Calu3 (cell line): Measurements from ENCODE around the gene GTF2F2. TPM values are rescaled to one million over a fixed set of nuclear protein-coding genes. Genes with fewer than 3 reads are reported as not detected.

Experiments
- BruUV-seq: library from RNA; stranded (reverse); fragments of 400-500 nt; replicated peaks from 2 replicates; lab custom pipeline; 2021; lab: Mats Ljungman, UMichigan
- CTCF ChIA-PET: fragments of 300-600 bp; sonication (Branson Sonifier 250); formaldehyde crosslinking; loops from one replicate; lab custom pipeline; 2022; ENCODE audit warnings: antibody characterized with exemption; lab: Charles Lee
- DNase-seq: peaks from one replicate; pipeline ENCODE4 v3.0.0; 2022
- H3K27ac Mint-ChIP-seq: one replicate; pipeline ENCODE4 v1.8.0; 2022; ENCODE audit warnings: mixed read lengths; ENCODE audit not compliant: unreplicated experiment
- H3K27me3 Mint-ChIP-seq: one replicate; pipeline ENCODE4 v1.8.0; 2022; ENCODE audit warnings: mixed read lengths; ENCODE audit not compliant: unreplicated experiment
- H3K36me3 Mint-ChIP-seq: one replicate; pipeline ENCODE4 v1.8.0; 2022; ENCODE audit warnings: mild to moderate bottlenecking, moderate library complexity, mixed read lengths; ENCODE audit not compliant: insufficient read depth, unreplicated experiment
- H3K4me1 Mint-ChIP-seq: one replicate; pipeline ENCODE4 v1.8.0; 2022; ENCODE audit warnings: mild to moderate bottlenecking, low read depth, mixed read lengths; ENCODE audit not compliant: unreplicated experiment
- H3K4me3 Mint-ChIP-seq: one replicate; pipeline ENCODE4 v1.8.0; 2022; ENCODE audit warnings: mild to moderate bottlenecking, low read depth, moderate library complexity, mixed read lengths; ENCODE audit not compliant: unreplicated experiment
- H3K9me3 Mint-ChIP-seq: one replicate; pipeline ENCODE4 v1.8.0; 2022; ENCODE audit warnings: low read depth, mixed read lengths; ENCODE audit not compliant: unreplicated experiment
- CTCF ChIP-seq: fragments of 200-600 bp; IDR thresholded peaks from one replicate; pipeline ENCODE4 v1.8.0; 2022; ENCODE audit warnings: antibody characterized with exemption; ENCODE audit not compliant: unreplicated experiment
- intact Hi-C: fragments of 100-400 bp; cut with micrococcal nuclease; formaldehyde crosslinking; loops from one replicate; pipeline ENCODE4 v1.10.0; 2022; ENCODE audit not compliant: unreplicated experiment
- total RNA-seq: library from RNA; stranded (reverse); gene quantifications from 2 replicates; pipeline ENCODE4 v1.2.3, GENCODE V29; 2022

The GTF2F2 gene
- total RNA-seq, 1 experiment from 2014 or later = 23.9 TPM

- TF ChIP-seq CTCF = no peak
- DNase-seq = no peak
- H3K4me1 Mint-ChIP-seq = peaks cover under 1% of the 10 kb centered on the region
- intact Hi-C loops = no loop called here
- no peak overlapping the region for H3K27ac Mint-ChIP-seq
- H3K4me3 Mint-ChIP-seq = no peak overlapping the region
- peaks cover 6% of the 10 kb centered on the region for H3K36me3 Mint-ChIP-seq
- no TSS peak for BruUV-seq
- CTCF ChIA-PET = no interaction called here
- H3K27me3 Mint-ChIP-seq = no peaks in the 10 kb centered on the region
- H3K9me3 Mint-ChIP-seq = no peaks in the 10 kb centered on the region
Observed at GRCh38 chr13:45258334-45258675, 138.0 kb downstream of the GTF2F2 start.

GRCh38 chr13:45267215-45267614 is 146.9 kb downstream of the GTF2F2 start:
- Mint-ChIP-seq H3K27ac (no peak overlapping the region), H3K27me3 (no peaks in the 10 kb centered on the region)
- no TSS peak for BruUV-seq

DNA sequence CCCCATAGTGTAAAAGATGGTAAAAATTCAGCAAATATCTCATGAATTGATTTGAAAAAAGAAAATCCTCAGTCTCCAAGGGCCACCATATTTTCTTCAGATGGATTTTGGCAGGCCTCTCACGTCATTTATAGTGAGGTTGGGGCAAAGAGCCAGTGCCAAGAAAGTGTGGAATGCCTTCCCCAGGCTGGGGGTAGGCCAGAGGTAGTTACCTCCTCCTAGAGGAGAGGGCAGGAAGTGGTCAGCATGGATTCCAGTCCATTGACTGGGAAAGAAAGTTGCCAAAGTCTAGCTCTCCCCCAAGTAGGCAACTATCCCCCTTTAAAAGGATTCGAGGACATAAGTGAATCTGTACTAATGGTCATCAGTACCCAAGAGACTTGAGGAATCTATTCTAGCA is 148.9 kb downstream of the GTF2F2 start:
- Mint-ChIP-seq H3K36me3 (peaks cover 5% of the 10 kb centered on the region), H3K4me3 (no peak overlapping the region), H3K4me1 (no peaks in the 10 kb centered on the region), H3K9me3 (no peaks in the 10 kb centered on the region), H3K27me3 (no peaks in the 10 kb centered on the region), H3K27ac (no peak overlapping the region)
- CTCF ChIA-PET = interaction anchor here (0.6 kb wide), 1 partner anchor 10 kb away, joined by 7 read pairs; no protein-coding TSS in a partner anchor
- intact Hi-C loops = no loop called here
- no peak for DNase-seq
- TF ChIP-seq CTCF = no peak
- no TSS peak for BruUV-seq

More at GRCh38 chr13:45267215-45267614, 146.9 kb downstream of the GTF2F2 start:
- intact Hi-C loops = no loop called here
- Mint-ChIP-seq H3K9me3 (no peaks in the 10 kb centered on the region), H3K4me3 (no peak overlapping the region), H3K36me3 (peaks cover 5% of the 10 kb centered on the region), H3K4me1 (peaks cover 8% of the 10 kb centered on the region)
- TF ChIP-seq CTCF = no peak
- no peak for DNase-seq
- CTCF ChIA-PET = no interaction called here

DNA sequence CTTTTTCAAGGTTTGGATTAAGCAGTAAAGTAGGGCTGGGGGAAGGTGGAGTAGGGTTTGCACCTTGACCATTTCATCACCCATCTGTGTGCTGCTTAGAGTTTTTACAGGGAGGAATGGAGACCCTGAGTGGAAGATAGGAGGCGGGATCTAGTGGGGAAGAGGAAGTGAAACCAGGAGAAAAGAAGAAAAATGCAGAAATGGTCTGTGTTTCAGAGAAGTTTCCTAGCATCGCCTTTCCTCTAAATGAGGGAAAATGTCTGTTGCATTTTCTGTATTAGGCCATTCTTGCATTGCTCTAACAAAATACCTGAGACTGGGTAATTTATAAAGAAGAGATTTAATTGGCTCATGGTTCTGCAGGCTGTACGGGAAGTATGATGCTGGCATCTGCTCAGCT is 156.6 kb downstream of the GTF2F2 start:
- DNase-seq = no peak
- intact Hi-C loops = no loop called here
- no TSS peak for BruUV-seq
- no peak overlapping the region for H3K27ac Mint-ChIP-seq
- no peak for TF ChIP-seq CTCF
- no peak overlapping the region for H3K4me3 Mint-ChIP-seq
- no peaks in the 10 kb centered on the region for H3K27me3 Mint-ChIP-seq
- no peaks in the 10 kb centered on the region for H3K4me1 Mint-ChIP-seq
- H3K9me3 Mint-ChIP-seq = peaks cover 2% of the 10 kb centered on the region
- CTCF ChIA-PET = no interaction called here
- H3K36me3 Mint-ChIP-seq = peaks cover 5% of the 10 kb centered on the region
